Fibroblast of lung (primary cell): ENCODE results near the gene FHOD3.

Experiments used
- CTCF ChIP-seq, 2 donors: IDR thresholded peaks in 1 of 2; conservative IDR thresholded peaks in 1 of 2; 1 replicate in 1 of 2; 2 replicates in 1 of 2; pipeline ENCODE4 v1.5.1; 2011 to 2012; ENCODE audit warnings: low read length in 2 of 2, control low read depth in 1 of 2, inconsistent platforms in 1 of 2, low read depth in 1 of 2, mild to moderate bottlenecking in 1 of 2
- EZH2 ChIP-seq: IDR thresholded peaks from 2 replicates; pipeline ENCODE4 v1.5.1; 2012; ENCODE audit warnings: low read length, control low read depth, mild to moderate bottlenecking; ENCODE audit errors: missing control alignments

GRCh38 chr18:36593001-36593400 lies 295.5 kb downstream of the FHOD3 start:
- TF ChIP-seq CTCF (conservative IDR thresholded peaks at IDR 0.05 in 1 of 2, IDR thresholded peaks at IDR 0.05 in 1 of 2; ENCODE audit: low read depth in 1 of 2, low read length in 2 of 2), result no peak
- TF ChIP-seq EZH2, result no peak
